Neural cell (in vitro differentiated cells): ENCODE results near the gene ELMO2. TPM values are rescaled to one million over a fixed set of nuclear protein-coding genes. Genes with fewer than 3 reads are reported as not detected.

Experiments used
- H2AFZ ChIP-seq: fragments of 200-600, 300-800 bp; sonication (generic), shearing (Covaris generic); 2 replicates; pipeline ENCODE4 v1.6.0; 2014; ENCODE audit warnings: low read depth, mild to moderate bottlenecking, antibody characterized with exemption, low read length, moderate library complexity
- H3F3A ChIP-seq: fragments of 200-600 bp; shearing (Covaris generic); 2 replicates; pipeline ENCODE4 v1.6.1; 2016; ENCODE audit warnings: mild to moderate bottlenecking, moderate library complexity, mixed read lengths, antibody characterized with exemption, low read length; ENCODE audit not compliant: insufficient read depth, poor library complexity, severe bottlenecking
- H3K27ac ChIP-seq: fragments of 200-600, 300-800 bp; sonication (generic), shearing (Covaris generic); 2 replicates; pipeline ENCODE4 v1.5.1; 2014; ENCODE audit warnings: mild to moderate bottlenecking, low read length, moderate library complexity
- H3K27me3 ChIP-seq: fragments of 300-800, 200-600 bp; sonication (generic), shearing (Covaris generic); 2 replicates; pipeline ENCODE4 v1.6.0; 2014; ENCODE audit warnings: mild to moderate bottlenecking, low read depth, low read length, moderate library complexity; ENCODE audit not compliant: insufficient read depth
- H3K36me3 ChIP-seq: fragments of 300-800, 200-600 bp; sonication (generic), shearing (Covaris generic); 2 replicates; pipeline ENCODE4 v1.5.1; 2014; ENCODE audit warnings: mild to moderate bottlenecking, antibody characterized with exemption, low read length, moderate library complexity; ENCODE audit not compliant: insufficient read depth
- H3K4me2 ChIP-seq: fragments of 300-800, 200-600 bp; sonication (generic), shearing (Covaris generic); 2 replicates; pipeline ENCODE4 v1.6.0; 2014; ENCODE audit warnings: mild to moderate bottlenecking, low read length
- H3K4me3 ChIP-seq: fragments of 300-800, 200-600 bp; sonication (generic), shearing (Covaris generic); 2 replicates; pipeline ENCODE4 v1.5.1; 2014; ENCODE audit warnings: mild to moderate bottlenecking, low read length, moderate library complexity
- H3K79me2 ChIP-seq: fragments of 200-600 bp; shearing (Covaris generic); replicated peaks from 2 replicates; pipeline ENCODE4 v1.6.0; 2014; ENCODE audit warnings: mild to moderate bottlenecking, low read length, moderate library complexity; ENCODE audit not compliant: insufficient read depth
- H3K9ac ChIP-seq: fragments of 300-800, 200-600 bp; sonication (generic), shearing (Covaris generic); 2 replicates; pipeline ENCODE4 v1.6.1; 2016; ENCODE audit warnings: mild to moderate bottlenecking, low read length, mixed read lengths
- H3K9me2 ChIP-seq: fragments of 200-600 bp; shearing (Covaris generic); 2 replicates; pipeline ENCODE4 v1.6.1; 2016; ENCODE audit warnings: mild to moderate bottlenecking, low read length, mixed read lengths; ENCODE audit not compliant: insufficient read depth
- H3K9me3 ChIP-seq: fragments of 200-600, 300-800 bp; sonication (generic), shearing (Covaris generic); 2 replicates; pipeline ENCODE4 v1.6.1; 2016; ENCODE audit warnings: mild to moderate bottlenecking, mixed run types, low read length, moderate library complexity, mixed read lengths
- H4K20me1 ChIP-seq: fragments of 200-600 bp; shearing (Covaris generic); 2 replicates; pipeline ENCODE4 v1.6.1; 2016; ENCODE audit warnings: mild to moderate bottlenecking, mixed run types; ENCODE audit not compliant: insufficient read depth
- EP300 ChIP-seq: fragments of 450-650 bp; conservative IDR thresholded peaks from 2 replicates; pipeline ENCODE4 v1.6.1; 2014; ENCODE audit warnings: antibody characterized with exemption, mild to moderate bottlenecking, moderate library complexity; ENCODE audit not compliant: poor library complexity, severe bottlenecking
- EZH2 ChIP-seq: fragments of 200-600, 300-800 bp; shearing (Covaris generic), sonication (generic); IDR thresholded peaks from 2 replicates; pipeline ENCODE4 v1.6.1; 2014; ENCODE audit warnings: antibody characterized with exemption, low read length, borderline replicate concordance, mild to moderate bottlenecking; ENCODE audit not compliant: insufficient read depth, poor library complexity, severe bottlenecking
- MXI1 ChIP-seq: fragments of 450-650 bp; conservative IDR thresholded peaks from 2 replicates; pipeline ENCODE4 v1.6.1; 2014; ENCODE audit warnings: antibody characterized with exemption, mild to moderate bottlenecking; ENCODE audit not compliant: poor library complexity, severe bottlenecking
- POLR2AphosphoS5 ChIP-seq: IDR thresholded peaks from 2 replicates; pipeline ENCODE4 v1.6.1; 2012
- RAD21 ChIP-seq: fragments of 450-650 bp; conservative IDR thresholded peaks from 2 replicates; pipeline ENCODE4 v1.6.1; 2014; ENCODE audit warnings: antibody characterized with exemption, mild to moderate bottlenecking, moderate library complexity
- SMC3 ChIP-seq: fragments of 450-650 bp; conservative IDR thresholded peaks from 2 replicates; pipeline ENCODE4 v1.6.1; 2014; ENCODE audit warnings: antibody characterized with exemption, mild to moderate bottlenecking, moderate library complexity; ENCODE audit not compliant: poor library complexity
- TAF1 ChIP-seq: IDR thresholded peaks from 2 replicates; pipeline ENCODE4 v1.6.1; 2012; ENCODE audit warnings: low read depth
- polyA plus RNA-seq: library from polyadenylated mRNA; depleted of rRNA; stranded (reverse); fragments of >200 nt; gene quantifications from 2 replicates; pipeline ENCODE4 v1.2.3, GENCODE V29; 2014
- TF ChIP-seq, protein P1 (sequence below): IDR thresholded peaks from 2 replicates; pipeline ENCODE4 v1.6.1; 2012; ENCODE audit warnings: borderline replicate concordance
- TF ChIP-seq, protein P2 (sequence below): fragments of 450-650 bp; IDR thresholded peaks from 2 replicates; pipeline ENCODE4 v1.5.1; 2014; ENCODE audit warnings: antibody characterized with exemption, mild to moderate bottlenecking, moderate library complexity; ENCODE audit not compliant: poor library complexity, severe bottlenecking

Gene ELMO2
- polyA plus RNA-seq, 1 donor from 2014 or later = 72.0 TPM

DNA sequence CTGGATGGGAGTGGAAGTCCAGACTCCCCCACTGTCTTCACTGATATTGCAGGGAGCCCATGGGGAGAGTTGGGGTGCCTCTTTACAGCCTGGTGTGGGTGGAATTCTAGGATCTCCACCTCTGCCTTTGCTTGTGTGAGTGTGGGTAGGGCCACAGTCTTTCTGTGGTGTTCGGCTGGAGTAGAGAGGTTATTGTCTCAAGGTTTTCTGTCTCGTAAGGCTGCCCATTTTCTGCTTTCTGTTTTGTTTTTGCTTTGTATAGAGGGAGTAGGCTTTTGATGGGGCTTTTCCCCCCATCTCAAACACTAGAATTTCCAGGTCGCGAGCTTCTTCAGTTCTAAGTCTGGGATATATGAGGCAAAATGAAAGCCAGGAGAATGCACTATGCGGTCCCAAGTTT, 40.4 kb upstream of the ELMO2 start:
- Histone ChIP-seq H3K4me3 (no peak overlapping the region), H2AFZ (no peak overlapping the region), H3K9me3 (peaks cover 4% of the 10 kb centered on the region), H4K20me1 (no peaks in the 10 kb centered on the region), H3K4me2 (no peak overlapping the region), H3K9ac (no peak overlapping the region), H3K27ac (no peak overlapping the region), H3K79me2 (no peaks in the 10 kb centered on the region), H3F3A (no peaks in the 10 kb centered on the region), H3K9me2 (no peaks in the 10 kb centered on the region), H3K36me3 (no peaks in the 10 kb centered on the region), H3K27me3 (no peaks in the 10 kb centered on the region)
- no peak for TF ChIP-seq POLR2AphosphoS5
- no peak for TF ChIP-seq EZH2
- TF ChIP-seq TAF1 = no peak
- TF ChIP-seq, protein P1, sequence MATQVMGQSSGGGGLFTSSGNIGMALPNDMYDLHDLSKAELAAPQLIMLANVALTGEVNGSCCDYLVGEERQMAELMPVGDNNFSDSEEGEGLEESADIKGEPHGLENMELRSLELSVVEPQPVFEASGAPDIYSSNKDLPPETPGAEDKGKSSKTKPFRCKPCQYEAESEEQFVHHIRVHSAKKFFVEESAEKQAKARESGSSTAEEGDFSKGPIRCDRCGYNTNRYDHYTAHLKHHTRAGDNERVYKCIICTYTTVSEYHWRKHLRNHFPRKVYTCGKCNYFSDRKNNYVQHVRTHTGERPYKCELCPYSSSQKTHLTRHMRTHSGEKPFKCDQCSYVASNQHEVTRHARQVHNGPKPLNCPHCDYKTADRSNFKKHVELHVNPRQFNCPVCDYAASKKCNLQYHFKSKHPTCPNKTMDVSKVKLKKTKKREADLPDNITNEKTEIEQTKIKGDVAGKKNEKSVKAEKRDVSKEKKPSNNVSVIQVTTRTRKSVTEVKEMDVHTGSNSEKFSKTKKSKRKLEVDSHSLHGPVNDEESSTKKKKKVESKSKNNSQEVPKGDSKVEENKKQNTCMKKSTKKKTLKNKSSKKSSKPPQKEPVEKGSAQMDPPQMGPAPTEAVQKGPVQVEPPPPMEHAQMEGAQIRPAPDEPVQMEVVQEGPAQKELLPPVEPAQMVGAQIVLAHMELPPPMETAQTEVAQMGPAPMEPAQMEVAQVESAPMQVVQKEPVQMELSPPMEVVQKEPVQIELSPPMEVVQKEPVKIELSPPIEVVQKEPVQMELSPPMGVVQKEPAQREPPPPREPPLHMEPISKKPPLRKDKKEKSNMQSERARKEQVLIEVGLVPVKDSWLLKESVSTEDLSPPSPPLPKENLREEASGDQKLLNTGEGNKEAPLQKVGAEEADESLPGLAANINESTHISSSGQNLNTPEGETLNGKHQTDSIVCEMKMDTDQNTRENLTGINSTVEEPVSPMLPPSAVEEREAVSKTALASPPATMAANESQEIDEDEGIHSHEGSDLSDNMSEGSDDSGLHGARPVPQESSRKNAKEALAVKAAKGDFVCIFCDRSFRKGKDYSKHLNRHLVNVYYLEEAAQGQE = no peak
- TF ChIP-seq EP300 = no peak
- no peak for TF ChIP-seq RAD21
- no peak for TF ChIP-seq SMC3
- no peak for TF ChIP-seq MXI1
- TF ChIP-seq, protein P2, sequence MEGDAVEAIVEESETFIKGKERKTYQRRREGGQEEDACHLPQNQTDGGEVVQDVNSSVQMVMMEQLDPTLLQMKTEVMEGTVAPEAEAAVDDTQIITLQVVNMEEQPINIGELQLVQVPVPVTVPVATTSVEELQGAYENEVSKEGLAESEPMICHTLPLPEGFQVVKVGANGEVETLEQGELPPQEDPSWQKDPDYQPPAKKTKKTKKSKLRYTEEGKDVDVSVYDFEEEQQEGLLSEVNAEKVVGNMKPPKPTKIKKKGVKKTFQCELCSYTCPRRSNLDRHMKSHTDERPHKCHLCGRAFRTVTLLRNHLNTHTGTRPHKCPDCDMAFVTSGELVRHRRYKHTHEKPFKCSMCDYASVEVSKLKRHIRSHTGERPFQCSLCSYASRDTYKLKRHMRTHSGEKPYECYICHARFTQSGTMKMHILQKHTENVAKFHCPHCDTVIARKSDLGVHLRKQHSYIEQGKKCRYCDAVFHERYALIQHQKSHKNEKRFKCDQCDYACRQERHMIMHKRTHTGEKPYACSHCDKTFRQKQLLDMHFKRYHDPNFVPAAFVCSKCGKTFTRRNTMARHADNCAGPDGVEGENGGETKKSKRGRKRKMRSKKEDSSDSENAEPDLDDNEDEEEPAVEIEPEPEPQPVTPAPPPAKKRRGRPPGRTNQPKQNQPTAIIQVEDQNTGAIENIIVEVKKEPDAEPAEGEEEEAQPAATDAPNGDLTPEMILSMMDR = no peak

DNA sequence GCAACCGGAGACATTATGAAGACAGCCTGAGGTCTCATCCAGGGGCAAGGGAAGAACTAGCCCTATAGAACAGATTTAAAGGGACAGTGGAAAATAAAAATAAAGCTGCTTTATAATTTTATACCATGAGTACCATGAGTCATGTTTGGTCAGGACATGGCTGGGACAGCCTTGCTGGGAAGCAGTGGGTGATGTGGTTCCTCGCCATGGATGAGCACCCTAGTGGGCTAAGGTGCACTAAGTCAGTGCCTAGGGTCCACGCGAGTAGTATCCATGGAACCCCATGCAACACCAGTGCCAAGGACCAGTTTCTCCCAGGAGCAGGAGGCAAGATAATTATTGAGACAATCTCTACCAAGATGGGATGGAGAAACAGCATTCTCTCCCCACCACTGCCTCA, 33.4 kb upstream of the ELMO2 start:
- Histone ChIP-seq H3K4me2 (no peak overlapping the region), H3K27me3 (no peaks in the 10 kb centered on the region), H3K27ac (no peak overlapping the region), H4K20me1 (no peaks in the 10 kb centered on the region), H3K4me3 (no peak overlapping the region), H3K36me3 (no peaks in the 10 kb centered on the region), H2AFZ (no peak overlapping the region), H3K9me3 (peaks cover 1% of the 10 kb centered on the region), H3K9ac (no peak overlapping the region), H3F3A (no peaks in the 10 kb centered on the region), H3K79me2 (no peaks in the 10 kb centered on the region), H3K9me2 (no peaks in the 10 kb centered on the region)
- TF ChIP-seq EZH2 = no peak
- TF ChIP-seq MXI1 = no peak
- TF ChIP-seq, protein P1 = no peak
- TF ChIP-seq, protein P2 = no peak
- no peak for TF ChIP-seq SMC3
- no peak for TF ChIP-seq RAD21
